GM19452 (cell line): Measurements from ENCODE around the gene SAMD1.
"Not testable (repeated sequence)": the region's sequence is repeated elsewhere in the genome, so short reads cannot be mapped to it uniquely, and the experiment has no call there.

Source experiments
- ATAC-seq: cut with Tn5 transposase; IDR thresholded peaks from one replicate; pipeline ENCODE4 v1.9.1; 2021; ENCODE audit not compliant: unreplicated experiment

The SAMD1 gene

GRCh38 chr19:14061751-14062557 lies 28.6 kb downstream of the SAMD1 start, which contains the start of gene PALM3:
Gene PALM3, minus strand, starts transcription at chr19:14062076. Its CDS starts 96 bp downstream, at chr19:14061980.
- ATAC-seq: no peak

GRCh38 chr19:14061081-14061749 lies 29.3 kb downstream of the SAMD1 start:
- ATAC-seq: no peak

GRCh38 chr19:14059652-14060155 lies 30.8 kb downstream of the SAMD1 start:
- no peak for ATAC-seq

- ATAC-seq: no peak
Observed at GRCh38 chr19:14059093-14059480, 31.5 kb downstream of the SAMD1 start.

GRCh38 chr19:14058182-14059092 lies 32.1 kb downstream of the SAMD1 start:
- no peak for ATAC-seq

- ATAC-seq: no peak
Observed at GRCh38 chr19:14056741-14057356, 33.7 kb downstream of the SAMD1 start.

GRCh38 chr19:14056069-14056666 lies 34.4 kb downstream of the SAMD1 start:
- no peak for ATAC-seq

- no peak for ATAC-seq
Observed at GRCh38 chr19:14055396-14055795, 35.2 kb downstream of the SAMD1 start.

- ATAC-seq: no peak
Observed at GRCh38 chr19:14054721-14055120, 35.8 kb downstream of the SAMD1 start.

- ATAC-seq: no peak
Observed at GRCh38 chr19:14054099-14054498, 36.5 kb downstream of the SAMD1 start.

- no peak for ATAC-seq
Observed at GRCh38 chr19:14053500-14053899, 37.1 kb downstream of the SAMD1 start.

GRCh38 chr19:14053032-14053431 lies 37.5 kb downstream of the SAMD1 start:
- ATAC-seq: no peak

- ATAC-seq: no peak
Observed at GRCh38 chr19:14052470-14052869, 38.1 kb downstream of the SAMD1 start.

- no peak for ATAC-seq
Observed at GRCh38 chr19:14051980-14052379, 38.6 kb downstream of the SAMD1 start.

GRCh38 chr19:14050961-14051360 lies 39.6 kb downstream of the SAMD1 start:
- ATAC-seq: not testable (repeated sequence)

GRCh38 chr19:14050512-14050911 lies 40.0 kb downstream of the SAMD1 start:
- ATAC-seq: no peak

GRCh38 chr19:14048443-14049153 lies 42.0 kb downstream of the SAMD1 start:
- ATAC-seq: no peak

- not testable (repeated sequence) for ATAC-seq
Observed at GRCh38 chr19:14047866-14048265, 42.7 kb downstream of the SAMD1 start.
